HL-60 (cell line): ENCODE results near the gene RITA1.

Experiments used
- GABPA ChIP-seq: IDR thresholded peaks from 2 replicates; pipeline ENCODE4 v1.6.1; 2012; ENCODE audit warnings: low read depth
- POLR2AphosphoS5 ChIP-seq: IDR thresholded peaks from 2 replicates; pipeline ENCODE4 v1.6.1; 2012; ENCODE audit warnings: low read depth
- TF ChIP-seq, protein P1 (sequence below): IDR thresholded peaks from one replicate; pipeline ENCODE4 v1.5.1; 2011; ENCODE audit warnings: low read length, control low read depth, inconsistent platforms; ENCODE audit not compliant: insufficient read depth
- TF ChIP-seq, protein P2 (sequence below): IDR thresholded peaks from 2 replicates; pipeline ENCODE4 v1.6.1; 2012; ENCODE audit warnings: low read depth; ENCODE audit not compliant: insufficient replicate concordance

DNA sequence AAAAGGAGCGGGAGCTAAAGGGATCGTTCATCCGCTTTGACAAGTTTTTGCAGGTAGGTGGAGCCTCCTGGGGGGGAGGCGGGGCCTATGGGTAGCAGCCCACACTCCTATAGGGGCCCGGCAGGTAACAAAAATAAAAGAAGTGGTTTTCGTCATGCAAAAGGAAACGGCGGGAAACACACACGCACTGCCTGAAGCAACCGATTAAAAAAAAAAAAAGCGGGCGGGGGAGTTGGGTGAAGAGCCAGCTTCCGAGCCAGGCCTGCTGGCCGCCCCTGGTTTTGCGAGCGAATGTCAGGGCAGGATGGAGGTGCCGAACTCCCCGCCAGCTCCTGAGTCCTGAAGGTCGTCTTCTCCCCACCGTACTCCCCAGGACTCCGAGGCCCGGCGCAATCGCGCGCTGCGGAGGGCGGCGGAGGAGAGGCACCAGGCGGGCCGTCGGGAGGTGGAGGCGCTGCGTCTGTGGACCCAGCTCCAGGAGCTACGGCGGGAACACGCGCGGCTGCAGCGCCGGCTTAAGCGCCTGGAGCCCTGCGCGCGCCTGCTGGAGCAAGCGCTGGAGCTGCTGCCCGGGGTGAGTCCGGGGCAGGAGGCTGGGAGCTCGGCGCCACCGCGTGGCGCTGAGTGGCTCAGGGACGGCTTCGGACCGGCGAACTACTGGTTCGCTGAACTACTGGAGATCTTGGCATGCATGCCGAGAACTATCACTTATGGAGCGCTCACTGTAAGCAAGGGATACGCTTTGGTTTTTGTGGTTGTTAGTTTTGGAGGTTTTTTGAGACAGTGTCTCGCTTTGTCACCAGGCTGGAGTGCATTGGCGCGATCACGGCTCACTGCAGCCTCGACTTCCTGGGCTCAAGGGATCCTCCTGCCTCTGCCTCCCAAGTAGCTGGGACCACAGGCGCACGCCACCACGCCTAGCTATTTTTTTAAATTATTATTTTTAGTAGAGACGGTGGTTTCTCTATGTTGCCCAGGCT lies 32.4 kb upstream of the RITA1 start:
- TF ChIP-seq, protein P1, sequence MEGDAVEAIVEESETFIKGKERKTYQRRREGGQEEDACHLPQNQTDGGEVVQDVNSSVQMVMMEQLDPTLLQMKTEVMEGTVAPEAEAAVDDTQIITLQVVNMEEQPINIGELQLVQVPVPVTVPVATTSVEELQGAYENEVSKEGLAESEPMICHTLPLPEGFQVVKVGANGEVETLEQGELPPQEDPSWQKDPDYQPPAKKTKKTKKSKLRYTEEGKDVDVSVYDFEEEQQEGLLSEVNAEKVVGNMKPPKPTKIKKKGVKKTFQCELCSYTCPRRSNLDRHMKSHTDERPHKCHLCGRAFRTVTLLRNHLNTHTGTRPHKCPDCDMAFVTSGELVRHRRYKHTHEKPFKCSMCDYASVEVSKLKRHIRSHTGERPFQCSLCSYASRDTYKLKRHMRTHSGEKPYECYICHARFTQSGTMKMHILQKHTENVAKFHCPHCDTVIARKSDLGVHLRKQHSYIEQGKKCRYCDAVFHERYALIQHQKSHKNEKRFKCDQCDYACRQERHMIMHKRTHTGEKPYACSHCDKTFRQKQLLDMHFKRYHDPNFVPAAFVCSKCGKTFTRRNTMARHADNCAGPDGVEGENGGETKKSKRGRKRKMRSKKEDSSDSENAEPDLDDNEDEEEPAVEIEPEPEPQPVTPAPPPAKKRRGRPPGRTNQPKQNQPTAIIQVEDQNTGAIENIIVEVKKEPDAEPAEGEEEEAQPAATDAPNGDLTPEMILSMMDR = peak; percentile 57
- TF ChIP-seq POLR2AphosphoS5 (0 out of 2 replicates have a peak, but pooled peaks have one; percentile 37), GABPA (no peak)
- TF ChIP-seq, protein P2, sequence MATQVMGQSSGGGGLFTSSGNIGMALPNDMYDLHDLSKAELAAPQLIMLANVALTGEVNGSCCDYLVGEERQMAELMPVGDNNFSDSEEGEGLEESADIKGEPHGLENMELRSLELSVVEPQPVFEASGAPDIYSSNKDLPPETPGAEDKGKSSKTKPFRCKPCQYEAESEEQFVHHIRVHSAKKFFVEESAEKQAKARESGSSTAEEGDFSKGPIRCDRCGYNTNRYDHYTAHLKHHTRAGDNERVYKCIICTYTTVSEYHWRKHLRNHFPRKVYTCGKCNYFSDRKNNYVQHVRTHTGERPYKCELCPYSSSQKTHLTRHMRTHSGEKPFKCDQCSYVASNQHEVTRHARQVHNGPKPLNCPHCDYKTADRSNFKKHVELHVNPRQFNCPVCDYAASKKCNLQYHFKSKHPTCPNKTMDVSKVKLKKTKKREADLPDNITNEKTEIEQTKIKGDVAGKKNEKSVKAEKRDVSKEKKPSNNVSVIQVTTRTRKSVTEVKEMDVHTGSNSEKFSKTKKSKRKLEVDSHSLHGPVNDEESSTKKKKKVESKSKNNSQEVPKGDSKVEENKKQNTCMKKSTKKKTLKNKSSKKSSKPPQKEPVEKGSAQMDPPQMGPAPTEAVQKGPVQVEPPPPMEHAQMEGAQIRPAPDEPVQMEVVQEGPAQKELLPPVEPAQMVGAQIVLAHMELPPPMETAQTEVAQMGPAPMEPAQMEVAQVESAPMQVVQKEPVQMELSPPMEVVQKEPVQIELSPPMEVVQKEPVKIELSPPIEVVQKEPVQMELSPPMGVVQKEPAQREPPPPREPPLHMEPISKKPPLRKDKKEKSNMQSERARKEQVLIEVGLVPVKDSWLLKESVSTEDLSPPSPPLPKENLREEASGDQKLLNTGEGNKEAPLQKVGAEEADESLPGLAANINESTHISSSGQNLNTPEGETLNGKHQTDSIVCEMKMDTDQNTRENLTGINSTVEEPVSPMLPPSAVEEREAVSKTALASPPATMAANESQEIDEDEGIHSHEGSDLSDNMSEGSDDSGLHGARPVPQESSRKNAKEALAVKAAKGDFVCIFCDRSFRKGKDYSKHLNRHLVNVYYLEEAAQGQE = no peak
